Raji (cell line): ENCODE measurements around the gene DNAH17.

ENCODE experiments used
- POLR2A ChIP-seq: IDR thresholded peaks from 2 replicates; pipeline ENCODE4 v1.6.1; 2011; ENCODE audit warnings: low read depth, low read length, control low read depth; ENCODE audit not compliant: insufficient read depth

The DNAH17 gene

GRCh38 chr17:78491236-78492115 is 85.7 kb downstream of the DNAH17 start:
- no peak for TF ChIP-seq POLR2A

- TF ChIP-seq POLR2A = no peak
These were observed 86.5 kb downstream of the DNAH17 start for GRCh38 chr17:78490673-78491072.

- no peak for TF ChIP-seq POLR2A
These were observed 87.0 kb downstream of the DNAH17 start for GRCh38 chr17:78490156-78490555.

GRCh38 chr17:78488867-78489634 is 88.1 kb downstream of the DNAH17 start:
- no peak for TF ChIP-seq POLR2A

- no peak for TF ChIP-seq POLR2A
These were observed 89.0 kb downstream of the DNAH17 start for GRCh38 chr17:78488156-78488555.

GRCh38 chr17:78486946-78487680 is 90.1 kb downstream of the DNAH17 start:
- TF ChIP-seq POLR2A = no peak

GRCh38 chr17:78486228-78486802 is 90.9 kb downstream of the DNAH17 start:
- TF ChIP-seq POLR2A = no peak

GRCh38 chr17:78485290-78486168 is 91.7 kb downstream of the DNAH17 start:
- TF ChIP-seq POLR2A = no peak

GRCh38 chr17:78484271-78485246 is 92.6 kb downstream of the DNAH17 start:
- TF ChIP-seq POLR2A = peak; percentile 79

- no peak for TF ChIP-seq POLR2A
These were observed 97.8 kb downstream of the DNAH17 start for GRCh38 chr17:78479369-78479768.

GRCh38 chr17:78478757-78479297 is 98.4 kb downstream of the DNAH17 start:
- TF ChIP-seq POLR2A = no peak

- TF ChIP-seq POLR2A = no peak
These were observed 99.1 kb downstream of the DNAH17 start for GRCh38 chr17:78477913-78478756.

- no peak for TF ChIP-seq POLR2A
These were observed 100.2 kb downstream of the DNAH17 start for GRCh38 chr17:78476973-78477372.
